ENCODE results near the gene FAM43A.

The FAM43A gene, protein sequence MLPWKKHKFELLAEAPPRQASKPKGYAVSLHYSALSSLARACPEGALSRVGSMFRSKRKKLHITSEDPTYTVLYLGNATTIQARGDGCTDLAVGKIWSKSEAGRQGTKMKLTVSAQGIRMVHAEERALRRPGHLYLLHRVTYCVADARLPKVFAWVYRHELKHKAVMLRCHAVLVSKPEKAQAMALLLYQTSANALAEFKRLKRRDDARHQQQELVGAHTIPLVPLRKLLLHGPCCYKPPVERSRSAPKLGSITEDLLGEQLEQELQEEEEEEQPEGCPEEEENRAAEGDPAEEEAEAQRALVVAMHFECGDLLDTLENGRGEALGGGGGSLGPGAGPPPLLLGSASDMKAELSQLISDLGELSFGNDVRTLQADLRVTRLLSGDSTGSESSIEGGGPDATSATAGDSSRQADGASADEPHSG

DNA sequence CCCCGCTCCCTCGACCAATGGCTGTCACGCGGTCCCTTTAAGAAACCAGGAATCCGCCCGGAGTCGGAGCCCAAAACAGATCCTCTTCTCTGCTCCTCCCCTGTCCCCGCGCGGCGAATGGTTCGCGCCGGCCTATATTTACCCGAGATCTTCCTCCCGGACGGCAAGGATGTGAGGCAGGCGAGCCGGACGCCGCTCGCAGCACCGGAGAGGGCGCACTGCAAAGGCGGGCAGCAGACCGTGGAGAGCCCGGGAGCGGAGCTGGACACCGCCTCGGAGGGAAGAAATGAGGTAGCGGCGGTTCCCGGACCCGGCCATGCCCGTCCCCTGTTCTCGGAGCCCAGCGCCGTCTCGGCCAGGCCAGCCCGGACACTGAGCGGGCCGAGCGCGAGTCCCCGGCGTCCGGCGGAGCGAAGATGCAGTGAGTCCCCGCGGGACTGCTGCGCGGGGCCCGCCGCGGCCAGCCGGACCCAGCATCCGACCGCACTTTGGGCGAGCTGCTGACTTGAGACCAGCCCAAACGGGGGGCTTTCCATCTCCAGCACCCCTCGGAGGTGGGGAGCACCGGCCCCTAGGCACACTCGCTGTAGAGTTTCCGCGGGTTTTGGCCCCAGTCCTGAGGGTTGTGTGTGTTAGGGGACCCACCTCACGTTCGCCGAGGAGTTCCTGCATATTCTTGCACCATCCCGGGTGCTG lies at the start of gene FAM43A:
FAM43A (plus strand) TSS at position 166 of the 696 bp plus-strand sequence. CDS start 944 bp downstream, outside the sequence.
- DNase-seq (ENCODE audit: low spot score), result peak; percentile 96

GRCh38 chr3:194637066-194637465 lies 48.6 kb upstream of the FAM43A start:
- no peak for DNase-seq (ENCODE audit: low spot score)

DNA sequence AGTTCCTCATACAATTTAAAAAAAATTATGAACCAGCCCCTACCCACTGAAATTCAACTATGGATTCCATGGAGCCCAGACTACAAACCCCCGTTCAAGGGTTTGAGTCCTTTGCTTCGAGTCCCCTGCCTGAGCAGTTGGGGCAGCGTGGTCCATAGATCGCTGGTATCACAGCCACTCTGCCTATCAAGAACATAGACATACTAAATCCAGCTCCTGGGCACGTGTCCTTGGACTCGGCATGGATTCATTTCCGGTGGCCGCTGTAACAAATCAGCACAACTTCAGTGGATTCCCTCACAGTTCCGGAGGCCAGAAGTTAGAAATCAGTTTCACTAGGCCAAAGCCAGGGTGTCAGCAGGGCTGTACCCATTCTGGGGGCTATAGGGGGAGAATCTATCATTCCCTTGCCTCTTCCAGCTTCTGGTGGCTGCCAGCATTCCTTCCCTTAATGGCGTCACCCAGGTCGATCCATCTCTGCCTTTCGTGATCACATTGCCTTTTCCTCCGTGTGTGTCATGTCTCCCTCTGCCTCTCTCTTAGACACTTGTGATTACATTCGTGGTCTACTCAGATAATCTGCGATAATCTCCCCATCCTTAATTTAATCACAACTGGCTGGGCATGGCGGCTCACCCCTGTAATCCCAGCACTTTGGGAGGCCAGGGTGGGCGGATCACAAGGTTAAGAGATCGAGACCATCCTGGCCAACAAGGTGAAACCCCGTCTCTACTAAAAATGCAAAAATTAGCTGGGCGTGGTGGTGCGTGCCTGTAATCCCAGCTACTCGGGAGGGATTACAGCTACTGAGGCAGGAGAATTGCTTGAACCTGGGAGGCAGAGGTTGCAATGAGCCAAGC lies 47.9 kb upstream of the FAM43A start:
- DNase-seq (ENCODE audit: low spot score), result no peak

GRCh38 chr3:194638991-194639605 lies 46.6 kb upstream of the FAM43A start:
- DNase-seq (ENCODE audit: low spot score), result no peak

DNA sequence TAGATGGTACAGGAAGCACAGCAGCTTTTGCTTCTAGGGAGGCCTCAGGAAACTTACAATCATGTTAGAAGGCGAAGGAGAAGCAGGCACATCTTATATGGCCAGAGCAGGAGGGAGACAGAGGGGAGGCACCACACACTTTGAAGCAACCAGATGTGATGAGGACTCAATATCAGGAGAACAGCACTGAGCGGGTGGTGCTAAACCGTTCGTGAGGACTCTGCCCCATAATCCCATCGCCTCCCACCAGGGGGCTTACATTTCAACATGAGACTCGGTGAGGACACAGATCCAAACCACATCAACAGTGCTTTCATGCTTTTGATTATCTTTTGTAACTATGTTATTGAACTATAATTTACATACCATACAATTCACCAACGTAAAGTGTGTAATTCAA lies 44.9 kb upstream of the FAM43A start:
- no peak for DNase-seq (ENCODE audit: low spot score)

DNA sequence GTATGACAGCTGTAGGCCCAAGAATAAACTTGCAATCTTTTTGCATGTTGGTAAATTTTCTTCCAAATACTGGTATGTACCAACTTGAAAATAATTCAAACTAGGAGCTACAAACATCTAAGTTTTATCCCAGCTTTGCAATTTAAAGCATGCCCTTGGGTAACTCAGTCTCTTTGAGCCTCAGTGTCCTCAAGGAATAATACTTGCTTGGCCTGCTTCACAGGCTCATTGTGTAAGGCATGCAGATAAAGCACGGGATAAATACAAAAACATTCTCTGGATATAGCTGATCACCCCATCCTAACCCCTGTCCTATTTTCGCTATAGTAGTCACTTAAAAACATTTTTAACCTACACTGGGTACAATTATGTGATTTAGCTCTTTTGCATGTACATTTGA lies 42.9 kb upstream of the FAM43A start:
- no peak for DNase-seq (ENCODE audit: low spot score)

DNA sequence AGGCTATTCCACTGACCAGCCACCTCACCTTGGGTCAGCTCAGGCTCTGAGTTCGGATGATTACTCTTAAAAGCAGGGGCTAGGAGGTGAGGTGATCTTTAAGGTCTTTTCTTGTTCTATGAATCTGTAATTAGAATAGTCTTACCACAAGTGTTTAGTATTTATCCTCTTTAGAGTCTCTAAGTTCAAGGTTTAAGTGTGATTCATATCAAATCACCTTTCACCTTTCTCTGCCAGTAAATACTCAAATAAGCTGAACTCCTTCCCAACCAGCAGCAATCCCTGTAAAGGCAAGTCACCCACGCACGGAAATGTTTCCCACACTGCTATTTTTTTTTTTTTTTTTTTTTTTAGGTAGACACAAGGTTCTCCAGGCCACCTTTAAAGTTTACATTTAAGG lies 37.9 kb upstream of the FAM43A start:
- DNase-seq (ENCODE audit: low spot score), result no peak

GRCh38 chr3:194654443-194654842 lies 31.2 kb upstream of the FAM43A start:
- DNase-seq (ENCODE audit: low spot score), result no peak

GRCh38 chr3:194657439-194657838 lies 28.2 kb upstream of the FAM43A start:
- no peak for DNase-seq (ENCODE audit: low spot score)

DNA sequence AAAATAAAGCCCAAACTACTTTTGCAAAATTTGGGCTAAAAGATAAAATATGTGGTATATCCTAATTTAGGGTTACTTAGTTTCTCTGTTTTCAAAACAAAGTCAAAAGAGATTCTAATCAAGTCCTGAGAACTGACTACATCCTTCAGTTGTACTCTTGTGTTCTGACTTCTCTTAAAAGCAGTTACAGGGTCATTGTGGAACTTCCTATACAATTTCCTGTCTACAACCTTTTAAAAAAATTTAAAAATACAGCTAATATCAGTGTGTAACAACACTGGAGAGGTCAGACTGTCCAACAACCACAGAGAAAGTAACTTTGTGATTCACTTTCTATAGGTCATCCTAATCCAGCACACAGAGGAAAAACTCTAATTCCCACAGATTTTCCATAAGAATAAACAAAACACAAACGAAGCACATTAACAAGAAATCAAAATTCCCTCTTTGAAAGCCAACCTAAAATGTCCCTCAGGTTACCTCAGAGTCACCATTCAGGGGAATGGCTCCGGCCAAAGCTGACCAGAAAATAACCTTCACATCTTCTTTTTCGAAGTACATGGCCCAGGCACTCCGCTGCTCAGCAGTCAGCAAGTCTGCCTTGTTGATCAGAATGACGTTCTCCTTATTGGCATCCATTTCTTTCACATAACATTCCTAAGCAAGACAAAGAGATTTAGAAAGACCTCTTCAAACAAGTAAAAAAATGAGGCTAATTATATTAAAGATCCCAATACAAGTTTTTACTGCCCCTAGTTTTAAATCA lies 27.0 kb upstream of the FAM43A start:
- DNase-seq (ENCODE audit: low spot score), result no peak

- DNase-seq (ENCODE audit: low spot score), result no peak
These were observed 25.9 kb upstream of the FAM43A start for GRCh38 chr3:194659778-194660177.

DNA sequence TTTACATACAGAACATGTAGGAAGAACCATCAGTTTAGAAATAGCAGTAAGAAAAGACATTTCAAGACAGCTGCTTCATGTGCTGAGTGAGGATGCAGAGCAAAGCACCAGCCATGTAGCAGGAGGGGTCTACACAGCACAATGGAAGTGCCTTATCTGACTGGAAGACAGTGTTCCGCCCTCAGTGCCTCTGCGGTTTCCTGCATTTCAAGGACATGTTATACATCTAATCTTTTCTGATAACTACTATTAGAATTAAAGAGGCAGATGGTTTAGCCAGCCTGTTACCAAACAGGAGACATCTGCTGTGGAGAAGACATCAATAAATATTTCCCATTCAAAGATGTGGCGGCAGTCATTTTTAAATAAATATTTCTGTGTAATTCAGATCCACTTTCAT lies 24.3 kb upstream of the FAM43A start:
- DNase-seq (ENCODE audit: low spot score), result no peak

GRCh38 chr3:194661946-194662345 lies 23.7 kb upstream of the FAM43A start:
- no peak for DNase-seq (ENCODE audit: low spot score)

DNA sequence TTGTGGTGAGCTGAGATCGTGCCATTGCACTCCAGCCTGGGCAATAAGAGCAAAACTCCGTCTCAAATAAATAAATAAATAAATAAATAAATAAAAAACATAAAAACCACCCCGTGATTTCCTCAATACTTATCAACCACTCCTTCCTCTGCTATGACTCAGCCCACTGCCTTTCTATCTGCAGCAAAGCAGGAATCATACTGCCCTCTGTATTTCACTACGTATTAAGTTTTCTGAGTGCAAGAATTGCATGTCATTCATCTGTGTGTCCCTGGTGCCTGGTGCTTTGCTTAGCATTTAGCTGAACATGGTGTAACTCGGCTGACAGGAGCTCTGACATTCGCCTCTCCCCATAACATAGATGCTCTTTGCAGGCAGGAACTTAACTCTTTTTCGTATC lies 20.8 kb upstream of the FAM43A start:
- DNase-seq (ENCODE audit: low spot score), result no peak

DNA sequence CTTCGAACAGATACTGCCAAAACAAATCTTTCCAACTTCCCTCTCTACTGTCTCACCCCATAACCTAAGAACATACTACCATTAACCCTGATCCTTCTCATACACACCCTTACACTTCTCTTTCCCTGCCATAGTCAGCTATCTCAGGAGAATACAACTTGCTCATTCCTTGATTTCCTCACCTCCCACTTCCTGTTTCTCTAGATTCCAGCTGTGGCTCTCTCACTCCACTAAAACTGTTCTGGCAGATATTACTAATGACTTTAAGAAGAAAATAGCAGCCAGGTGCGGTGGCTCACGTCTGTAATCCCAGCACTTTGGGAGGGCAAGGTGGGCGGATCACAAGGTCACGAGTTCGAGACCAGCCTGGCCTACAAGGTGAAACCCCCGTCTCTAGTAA lies 18.3 kb upstream of the FAM43A start:
- DNase-seq (ENCODE audit: low spot score), result no peak

- peak; percentile 40 for DNase-seq (ENCODE audit: low spot score)
These were observed 14.2 kb upstream of the FAM43A start for GRCh38 chr3:194671511-194671899.

DNA sequence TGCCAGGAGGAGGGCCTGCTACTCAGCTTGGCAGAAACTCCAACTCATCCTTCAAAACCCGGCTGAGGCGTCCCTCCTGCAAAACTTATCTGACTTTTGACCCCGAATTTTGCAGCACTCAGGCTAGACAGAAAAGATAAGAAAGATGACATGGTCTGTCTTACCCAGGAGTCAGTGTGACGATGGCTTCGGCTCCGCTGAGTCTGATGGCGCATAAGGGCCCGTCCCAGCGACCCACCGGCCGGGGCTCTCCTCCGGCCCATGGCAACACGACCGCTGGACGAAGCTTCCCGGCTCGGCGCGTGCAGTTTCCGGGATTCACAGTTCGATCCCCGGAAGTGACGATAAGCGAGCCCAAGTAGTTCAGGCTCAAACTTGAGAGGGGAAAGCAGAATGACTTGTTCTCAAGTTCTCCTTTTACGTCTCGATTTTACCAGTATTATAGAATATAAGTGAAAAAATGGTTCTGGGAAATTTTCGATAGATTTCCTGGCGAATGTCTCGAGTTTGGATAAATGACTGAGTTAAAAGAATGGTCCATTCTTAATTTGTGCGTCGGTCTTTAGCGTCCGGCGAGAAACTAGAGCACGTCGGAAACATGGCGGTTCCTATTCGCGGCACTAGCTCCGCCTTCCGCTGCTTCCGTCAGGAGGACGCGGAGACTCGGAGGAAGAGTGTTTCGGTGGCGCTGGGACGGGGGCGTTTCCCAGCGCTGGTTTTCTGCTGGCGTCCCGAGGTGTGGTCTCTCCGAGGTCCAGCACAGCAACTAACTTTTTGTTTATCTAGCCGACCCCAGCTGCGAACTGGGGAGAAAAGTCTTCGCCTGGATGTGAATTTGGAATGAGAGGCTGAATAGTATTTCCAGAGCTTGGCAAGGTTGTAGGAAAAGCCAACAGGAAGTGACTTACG lies 13.5 kb upstream of the FAM43A start, which contains the start of gene LSG1:
LSG1 (minus strand) TSS at position 292 of the 909 bp plus-strand sequence; CDS start at position 263, 29 bp downstream.
- peak; percentile 95 for DNase-seq (ENCODE audit: low spot score)

DNA sequence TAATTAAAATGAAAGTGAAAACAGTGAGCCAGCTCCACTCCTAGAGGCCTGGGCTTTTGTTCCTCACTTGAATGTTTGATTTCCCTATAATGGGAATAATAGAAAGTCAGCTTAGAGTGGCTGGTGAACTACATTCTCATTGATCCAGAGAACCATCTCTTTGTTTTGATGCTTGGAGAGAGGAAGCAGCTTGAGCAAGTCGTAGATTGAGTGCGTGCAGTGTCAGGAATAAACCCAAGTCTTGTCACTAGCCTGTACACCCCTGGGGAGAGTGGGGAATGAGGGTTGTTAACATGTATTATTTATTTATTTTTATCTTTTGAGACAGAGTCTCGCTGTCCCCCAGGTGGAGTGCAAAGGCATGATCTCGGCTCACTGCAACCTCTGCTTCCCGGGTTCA lies 12.8 kb upstream of the FAM43A start:
- DNase-seq (ENCODE audit: low spot score), result no peak

DNA sequence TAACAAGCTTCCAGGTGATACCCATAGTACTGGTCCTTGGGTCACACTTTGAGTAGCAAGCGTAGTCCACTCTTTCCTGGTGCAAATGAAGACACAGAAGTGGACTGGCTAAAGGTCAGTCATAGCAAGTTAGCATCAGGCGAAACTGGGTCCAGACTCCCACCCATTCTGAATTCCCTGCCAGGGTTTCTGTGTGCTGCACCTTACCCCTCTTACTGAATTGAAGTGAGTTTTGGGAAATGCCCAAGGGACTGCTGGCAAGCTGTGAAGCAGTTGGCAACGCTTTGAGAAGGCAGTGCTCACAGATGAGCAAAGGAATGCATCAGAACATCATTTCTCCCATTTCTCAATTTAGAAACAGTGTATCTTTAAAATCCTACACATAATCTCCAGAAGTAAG lies 11.9 kb upstream of the FAM43A start:
- no peak for DNase-seq (ENCODE audit: low spot score)

DNA sequence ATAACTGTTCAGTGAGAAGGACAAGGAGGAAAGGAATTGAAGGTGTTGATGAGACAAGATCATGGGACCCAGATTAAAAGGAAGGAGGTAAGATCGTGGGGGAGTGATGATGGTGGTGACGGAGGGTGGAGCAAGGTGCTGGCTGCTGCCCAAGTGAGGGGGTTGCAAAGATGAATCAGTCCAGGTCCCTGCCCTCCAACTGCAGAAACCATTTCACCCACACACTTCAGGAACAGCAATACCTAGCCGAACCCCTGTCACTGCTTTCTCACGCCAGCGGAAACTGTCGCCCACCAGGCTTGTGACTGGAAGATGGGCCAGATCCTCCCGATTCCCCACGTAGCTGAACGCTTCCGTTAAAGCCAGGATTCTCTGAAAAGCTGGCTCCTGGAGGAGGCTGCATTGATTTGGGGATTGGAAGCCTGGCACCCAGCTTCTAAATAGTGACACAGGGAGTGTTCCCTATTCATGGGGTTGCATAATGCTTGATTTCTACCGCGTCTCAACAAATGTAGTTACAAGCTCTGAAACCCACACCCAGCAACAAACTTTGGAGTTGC lies 10.5 kb upstream of the FAM43A start:
- DNase-seq (ENCODE audit: low spot score), result no peak
